Liver (tissue), 9 donors: ENCODE results near the gene GNG7. TPM values are rescaled to one million over a fixed set of nuclear protein-coding genes. Genes with fewer than 3 reads are reported as not detected.

Source experiments
- DNase-seq: peaks from one replicate; pipeline ENCODE4 v3.0.0-alpha.2; 2017; ENCODE audit warnings: low spot score
- H3K27ac ChIP-seq, 2 donors: one replicate each; pipeline ENCODE4 v1.7.0; 2013; ENCODE audit warnings: inconsistent platforms in 2 of 2, low read length in 2 of 2, control low read depth in 1 of 2, low read depth in 1 of 2, mild to moderate bottlenecking in 1 of 2
- H3K27me3 ChIP-seq, 4 donors: one replicate each; pipeline versions ENCODE4 v1.6.1 to v1.7.0; 2013; ENCODE audit warnings: low read length in 3 of 4, inconsistent platforms in 1 of 4, mild to moderate bottlenecking in 1 of 4, moderate library complexity in 1 of 4; ENCODE audit not compliant: control insufficient read depth in 4 of 4, insufficient read depth in 4 of 4
- H3K36me3 ChIP-seq, 4 donors: one replicate each; pipeline versions ENCODE4 v1.6.1 to v1.7.0; 2013; ENCODE audit warnings: low read length in 3 of 4, mild to moderate bottlenecking in 3 of 4, low read depth in 1 of 4, moderate library complexity in 1 of 4; ENCODE audit not compliant: control insufficient read depth in 4 of 4, insufficient read depth in 3 of 4
- H3K4me1 ChIP-seq, 4 donors: one replicate each; pipeline versions ENCODE4 v1.6.1 to v1.7.0; 2013; ENCODE audit warnings: low read length in 3 of 4, mild to moderate bottlenecking in 3 of 4, moderate library complexity in 1 of 4; ENCODE audit not compliant: control insufficient read depth in 4 of 4, insufficient read depth in 4 of 4
- H3K4me3 ChIP-seq, 3 donors: one replicate each; pipeline versions ENCODE4 v1.6.1 to v1.7.0; 2013; ENCODE audit warnings: low read length in 3 of 3, control low read depth in 1 of 3, low read depth in 1 of 3, mild to moderate bottlenecking in 1 of 3
- H3K9ac ChIP-seq, 2 donors: one replicate each; pipeline ENCODE4 v1.7.0; 2013; ENCODE audit warnings: low read length in 2 of 2, mild to moderate bottlenecking in 2 of 2, moderate library complexity in 2 of 2, control low read depth in 1 of 2, low read depth in 1 of 2
- H3K9me3 ChIP-seq, 4 donors: one replicate each; pipeline versions ENCODE4 v1.6.1 to v1.7.0; 2013; ENCODE audit warnings: low read length in 3 of 4; ENCODE audit not compliant: control insufficient read depth in 4 of 4
- EGR1 ChIP-seq, 2 donors: IDR thresholded peaks; 2 replicates each; pipeline ENCODE4 v1.6.1; 2016 to 2018; ENCODE audit warnings: antibody characterized with exemption in 2 of 2, low read depth in 2 of 2
- FOXA2 ChIP-seq: IDR thresholded peaks from 2 replicates; pipeline ENCODE4 v1.6.1; 2016; ENCODE audit warnings: antibody characterized with exemption
- GABPA ChIP-seq, 2 donors: IDR thresholded peaks in 1 of 2; conservative IDR thresholded peaks in 1 of 2; 2 replicates each; pipeline ENCODE4 v1.6.1; 2016; ENCODE audit warnings: antibody characterized with exemption in 2 of 2, mild to moderate bottlenecking in 1 of 2, moderate library complexity in 1 of 2
- HNF4G ChIP-seq: IDR thresholded peaks from 2 replicates; pipeline ENCODE4 v1.6.1; 2016; ENCODE audit warnings: antibody characterized with exemption
- JUND ChIP-seq, 2 donors: IDR thresholded peaks; 2 replicates each; pipeline ENCODE4 v1.6.1; 2016; ENCODE audit warnings: antibody characterized with exemption in 2 of 2
- MAX ChIP-seq: IDR thresholded peaks from 2 replicates; pipeline ENCODE4 v1.6.1; 2016; ENCODE audit warnings: antibody characterized with exemption
- NR2F2 ChIP-seq: IDR thresholded peaks from 2 replicates; pipeline ENCODE4 v1.6.1; 2016; ENCODE audit warnings: antibody characterized with exemption
- RAD21 ChIP-seq, 2 donors: IDR thresholded peaks; 2 replicates each; pipeline ENCODE4 v1.6.1; 2016; ENCODE audit warnings: antibody characterized with exemption in 2 of 2, mild to moderate bottlenecking in 2 of 2
- REST ChIP-seq: IDR thresholded peaks from 2 replicates; pipeline ENCODE4 v1.6.1; 2016; ENCODE audit warnings: antibody characterized with exemption, mild to moderate bottlenecking
- RXRA ChIP-seq, 2 donors: IDR thresholded peaks; 2 replicates each; pipeline ENCODE4 v1.6.1; 2017 to 2018; ENCODE audit warnings: antibody characterized with exemption in 2 of 2, mild to moderate bottlenecking in 1 of 2
- SP1 ChIP-seq: IDR thresholded peaks from 2 replicates; pipeline ENCODE4 v1.6.1; 2018; ENCODE audit warnings: antibody characterized with exemption, mild to moderate bottlenecking
- TAF1 ChIP-seq: conservative IDR thresholded peaks from 2 replicates; pipeline ENCODE4 v1.6.1; 2016; ENCODE audit warnings: antibody characterized with exemption, mild to moderate bottlenecking
- YY1 ChIP-seq: IDR thresholded peaks from 2 replicates; pipeline ENCODE4 v1.6.1; 2016; ENCODE audit warnings: antibody characterized with exemption, mild to moderate bottlenecking
- WGBS: extraction: QIAGEN DNeasy Blood & Tissue Kit; methylation state at CpG from one replicate; pipeline ENCODE4 v1.1.7; 2013; 5-methylcytosine and 5-hydroxymethylcytosine counted together
- polyA plus RNA-seq, 2 donors: library from polyadenylated mRNA; stranded (reverse) in 1 of 2; unstranded in 1 of 2; fragments of 200-250 nt in 1 of 2; fragments of >200 nt in 1 of 2; fragmentation: Nextera tagmentation in 1 of 2; extraction: Ambion mirVana in 1 of 2; gene quantifications; one replicate each; pipeline versions ENCODE4 v1.2.1 to v1.2.3, GENCODE V29; 2013 to 2015
- total RNA-seq, 2 donors: library from RNA; depleted of rRNA; stranded (reverse); fragments of >200 nt; gene quantifications; one replicate each; pipeline ENCODE4 v1.2.3, GENCODE V29; 2014
- TF ChIP-seq, protein P1 (sequence below): fragments of 150-350 bp; IDR thresholded peaks from 2 replicates; pipeline ENCODE4 v1.5.1; 2017; ENCODE audit warnings: improper control_type of control experiment, low read depth, low read length; ENCODE audit not compliant: missing input control
- TF ChIP-seq, protein P2 (sequence below): IDR thresholded peaks from 2 replicates; pipeline ENCODE4 v1.6.1; 2016; ENCODE audit warnings: antibody characterized with exemption
- TF ChIP-seq, protein P3 (sequence below): IDR thresholded peaks from 2 replicates; pipeline ENCODE4 v1.6.1; 2016; ENCODE audit warnings: antibody characterized with exemption
- donor health status: healthy.
- donor health status: healthy.
- donor health status: healthy.
- donor health status: healthy.
- donor health status: healthy.

The GNG7 gene
- total and polyA plus RNA-seq, 4 donors: 0.75 to 1.9 (median 1.1) TPM

GRCh38 chr19:2661615-2662014 lies 40.9 kb downstream of the GNG7 start:
- Histone ChIP-seq H3K27me3 (no peaks in the 10 kb centered on the region), H3K36me3 (no peaks in the 10 kb centered on the region), H3K4me3 (no peak overlapping the region), H3K27ac (no peak overlapping the region), H3K9me3 (peaks cover 0 to 1% (median 0%) of the 10 kb centered on the region in 4 donors), H3K4me1 (no peaks in the 10 kb centered on the region), H3K9ac (no peak overlapping the region)
- 80% methylated on average over 4 of the region's 4 CpGs for whole genome bisulfite sequencing
- no peak for DNase-seq
- TF ChIP-seq, protein P1, sequence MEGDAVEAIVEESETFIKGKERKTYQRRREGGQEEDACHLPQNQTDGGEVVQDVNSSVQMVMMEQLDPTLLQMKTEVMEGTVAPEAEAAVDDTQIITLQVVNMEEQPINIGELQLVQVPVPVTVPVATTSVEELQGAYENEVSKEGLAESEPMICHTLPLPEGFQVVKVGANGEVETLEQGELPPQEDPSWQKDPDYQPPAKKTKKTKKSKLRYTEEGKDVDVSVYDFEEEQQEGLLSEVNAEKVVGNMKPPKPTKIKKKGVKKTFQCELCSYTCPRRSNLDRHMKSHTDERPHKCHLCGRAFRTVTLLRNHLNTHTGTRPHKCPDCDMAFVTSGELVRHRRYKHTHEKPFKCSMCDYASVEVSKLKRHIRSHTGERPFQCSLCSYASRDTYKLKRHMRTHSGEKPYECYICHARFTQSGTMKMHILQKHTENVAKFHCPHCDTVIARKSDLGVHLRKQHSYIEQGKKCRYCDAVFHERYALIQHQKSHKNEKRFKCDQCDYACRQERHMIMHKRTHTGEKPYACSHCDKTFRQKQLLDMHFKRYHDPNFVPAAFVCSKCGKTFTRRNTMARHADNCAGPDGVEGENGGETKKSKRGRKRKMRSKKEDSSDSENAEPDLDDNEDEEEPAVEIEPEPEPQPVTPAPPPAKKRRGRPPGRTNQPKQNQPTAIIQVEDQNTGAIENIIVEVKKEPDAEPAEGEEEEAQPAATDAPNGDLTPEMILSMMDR: no peak
- TF ChIP-seq GABPA (IDR thresholded peaks at IDR 0.05 in 1 of 2, conservative IDR thresholded peaks at IDR 0.05 in 1 of 2) (no peak), HNF4G (no peak), REST (no peak), EGR1 (IDR thresholded peaks at IDR 0.05; ENCODE audit: low read depth in 2 of 2) (no peak), SP1 (no peak), MAX (no peak), TAF1 (no peak), YY1 (no peak), JUND (IDR thresholded peaks at IDR 0.05) (no peak), RAD21 (IDR thresholded peaks at IDR 0.05) (no peak), NR2F2 (no peak), FOXA2 (no peak), RXRA (IDR thresholded peaks at IDR 0.05) (no peak)
- TF ChIP-seq, protein P2, sequence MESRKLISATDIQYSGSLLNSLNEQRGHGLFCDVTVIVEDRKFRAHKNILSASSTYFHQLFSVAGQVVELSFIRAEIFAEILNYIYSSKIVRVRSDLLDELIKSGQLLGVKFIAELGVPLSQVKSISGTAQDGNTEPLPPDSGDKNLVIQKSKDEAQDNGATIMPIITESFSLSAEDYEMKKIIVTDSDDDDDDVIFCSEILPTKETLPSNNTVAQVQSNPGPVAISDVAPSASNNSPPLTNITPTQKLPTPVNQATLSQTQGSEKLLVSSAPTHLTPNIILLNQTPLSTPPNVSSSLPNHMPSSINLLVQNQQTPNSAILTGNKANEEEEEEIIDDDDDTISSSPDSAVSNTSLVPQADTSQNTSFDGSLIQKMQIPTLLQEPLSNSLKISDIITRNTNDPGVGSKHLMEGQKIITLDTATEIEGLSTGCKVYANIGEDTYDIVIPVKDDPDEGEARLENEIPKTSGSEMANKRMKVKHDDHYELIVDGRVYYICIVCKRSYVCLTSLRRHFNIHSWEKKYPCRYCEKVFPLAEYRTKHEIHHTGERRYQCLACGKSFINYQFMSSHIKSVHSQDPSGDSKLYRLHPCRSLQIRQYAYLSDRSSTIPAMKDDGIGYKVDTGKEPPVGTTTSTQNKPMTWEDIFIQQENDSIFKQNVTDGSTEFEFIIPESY: no peak
- TF ChIP-seq, protein P3, sequence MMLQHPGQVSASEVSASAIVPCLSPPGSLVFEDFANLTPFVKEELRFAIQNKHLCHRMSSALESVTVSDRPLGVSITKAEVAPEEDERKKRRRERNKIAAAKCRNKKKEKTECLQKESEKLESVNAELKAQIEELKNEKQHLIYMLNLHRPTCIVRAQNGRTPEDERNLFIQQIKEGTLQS: no peak

- H3K27me3 ChIP-seq: no peaks in the 10 kb centered on the region
- no peak overlapping the region for H3K9ac ChIP-seq
- H3K4me3 ChIP-seq: no peak overlapping the region
- H3K9me3 ChIP-seq: peaks cover 0 to 1% (median 0%) of the 10 kb centered on the region in 4 donors
- no peak for DNase-seq
- WGBS: 92% methylated on average over 11 of the region's 11 CpGs
- H3K4me1 ChIP-seq: no peaks in the 10 kb centered on the region
- no peak overlapping the region for H3K27ac ChIP-seq
- H3K36me3 ChIP-seq: no peaks in the 10 kb centered on the region
- TF ChIP-seq TAF1: no peak
- TF ChIP-seq GABPA (IDR thresholded peaks at IDR 0.05 in 1 of 2, conservative IDR thresholded peaks at IDR 0.05 in 1 of 2): no peak
Measured at GRCh38 chr19:2659856-2660432, 42.5 kb downstream of the GNG7 start.
